Endothelial cell (in vitro differentiated cells): Measurements from ENCODE around the gene GRPR. TPM values are rescaled to one million over a fixed set of nuclear protein-coding genes. Genes with fewer than 3 reads are reported as not detected.

Source experiments
- DNase-seq: peaks from one replicate; pipeline ENCODE4 v3.0.0; 2021; ENCODE audit warnings: low spot score
- H3K27ac Mint-ChIP-seq: one replicate; pipeline ENCODE4 v1.8.0; 2021; ENCODE audit warnings: mixed read lengths, inconsistent platforms; ENCODE audit not compliant: unreplicated experiment
- H3K27me3 Mint-ChIP-seq: one replicate; pipeline ENCODE4 v1.8.0; 2021; ENCODE audit warnings: mild to moderate bottlenecking, moderate library complexity, mixed read lengths, inconsistent platforms; ENCODE audit not compliant: unreplicated experiment
- H3K36me3 Mint-ChIP-seq: one replicate; pipeline ENCODE4 v1.8.0; 2021; ENCODE audit warnings: mild to moderate bottlenecking, low read depth, mixed read lengths, inconsistent platforms; ENCODE audit not compliant: unreplicated experiment
- H3K4me1 Mint-ChIP-seq: one replicate; pipeline ENCODE4 v1.8.0; 2021; ENCODE audit warnings: mild to moderate bottlenecking, mixed read lengths, inconsistent platforms; ENCODE audit not compliant: unreplicated experiment
- H3K4me3 Mint-ChIP-seq: one replicate; pipeline ENCODE4 v1.8.0; 2021; ENCODE audit warnings: mild to moderate bottlenecking, mixed read lengths, inconsistent platforms; ENCODE audit not compliant: unreplicated experiment
- H3K9me3 Mint-ChIP-seq: one replicate; pipeline ENCODE4 v1.8.0; 2021; ENCODE audit warnings: mixed read lengths, inconsistent platforms; ENCODE audit not compliant: unreplicated experiment
- CTCF ChIP-seq: fragments of 200-600 bp; sonication (generic); IDR thresholded peaks from one replicate; pipeline ENCODE4 v1.5.0; 2021; ENCODE audit warnings: antibody characterized with exemption; ENCODE audit not compliant: unreplicated experiment
- total RNA-seq: library from RNA; stranded (reverse); fragmentation: NEBNext Ultra II Directional; extraction: Animal tissue kit (Norgen Biotek cat#: 25700); gene quantifications from one replicate; pipeline ENCODE4 v1.2.1, GENCODE V29; 2021; ENCODE audit not compliant: unreplicated experiment

GRPR gene
- total RNA-seq, 1 donor from 2014 or later, result 0.54 TPM

- H3K4me3 Mint-ChIP-seq, result no peak overlapping the region
- no peaks in the 10 kb centered on the region for H3K9me3 Mint-ChIP-seq
- no peaks in the 10 kb centered on the region for H3K27me3 Mint-ChIP-seq
- no peak overlapping the region for H3K27ac Mint-ChIP-seq
- peaks cover 3% of the 10 kb centered on the region for H3K4me1 Mint-ChIP-seq
- H3K36me3 Mint-ChIP-seq, result no peaks in the 10 kb centered on the region
- TF ChIP-seq CTCF, result no peak
- no peak for DNase-seq
These were observed 39.0 kb downstream of the GRPR start for GRCh38 chrX:16162391-16162790.

GRCh38 chrX:16164748-16165147, 41.4 kb downstream of the GRPR start:
- H3K4me3 Mint-ChIP-seq, result no peak overlapping the region
- no peaks in the 10 kb centered on the region for H3K9me3 Mint-ChIP-seq
- no peak for TF ChIP-seq CTCF
- H3K27ac Mint-ChIP-seq, result no peak overlapping the region
- peaks cover 3% of the 10 kb centered on the region for H3K4me1 Mint-ChIP-seq
- no peaks in the 10 kb centered on the region for H3K36me3 Mint-ChIP-seq
- peaks cover 2% of the 10 kb centered on the region for H3K27me3 Mint-ChIP-seq
- no peak for DNase-seq

GRCh38 chrX:16167181-16167580, 43.8 kb downstream of the GRPR start, which contains the start of gene MAGEB17:
Gene MAGEB17, plus strand, starts transcription at chrX:16167481. Its CDS starts 2,902 bp downstream, at chrX:16170383.
- TF ChIP-seq CTCF, result no peak
- no peak within 1 kb of the TSS for H3K4me3 Mint-ChIP-seq
- H3K27ac Mint-ChIP-seq, result no peak within 1 kb of the TSS
- peaks cover 2% of the 10 kb centered on the region for H3K27me3 Mint-ChIP-seq
- H3K36me3 Mint-ChIP-seq, result no peaks in the 10 kb centered on the region
- DNase-seq, result no peak
- peaks cover 3% of the 10 kb centered on the region for H3K4me1 Mint-ChIP-seq
- no peaks in the 10 kb centered on the region for H3K9me3 Mint-ChIP-seq

GRCh38 chrX:16171039-16171438, 47.7 kb downstream of the GRPR start:
- no peaks in the 10 kb centered on the region for H3K9me3 Mint-ChIP-seq
- no peaks in the 10 kb centered on the region for H3K4me1 Mint-ChIP-seq
- no peak for TF ChIP-seq CTCF
- DNase-seq, result no peak
- no peak overlapping the region for H3K4me3 Mint-ChIP-seq
- peaks cover 2% of the 10 kb centered on the region for H3K27me3 Mint-ChIP-seq
- H3K27ac Mint-ChIP-seq, result no peak overlapping the region
- no peaks in the 10 kb centered on the region for H3K36me3 Mint-ChIP-seq

GRCh38 chrX:16171944-16172343, 48.6 kb downstream of the GRPR start:
- no peaks in the 10 kb centered on the region for H3K36me3 Mint-ChIP-seq
- H3K27me3 Mint-ChIP-seq, result peaks cover 2% of the 10 kb centered on the region
- no peaks in the 10 kb centered on the region for H3K4me1 Mint-ChIP-seq
- H3K4me3 Mint-ChIP-seq, result no peak overlapping the region
- H3K27ac Mint-ChIP-seq, result no peak overlapping the region
- no peak for TF ChIP-seq CTCF
- H3K9me3 Mint-ChIP-seq, result no peaks in the 10 kb centered on the region
- DNase-seq, result no peak
